Measurements from ENCODE around the gene IPO4.

Gene IPO4

GRCh38 chr14:24184104-24184970 lies 4.3 kb downstream of the IPO4 start:
- H3K4me3 ChIP-seq (ENCODE audit: control insufficient read depth, low read depth, low read length) = no peak overlapping the region
- no peak for TF ChIP-seq CTCF (IDR thresholded peaks at IDR 0.05; ENCODE audit: control insufficient read depth, insufficient read depth, low read depth, low read length, missing control alignments)

GRCh38 chr14:24183014-24183481 lies 5.6 kb downstream of the IPO4 start:
- TF ChIP-seq CTCF (IDR thresholded peaks at IDR 0.05; ENCODE audit: control insufficient read depth, insufficient read depth, low read depth, low read length, missing control alignments) = no peak
- H3K4me3 ChIP-seq (ENCODE audit: control insufficient read depth, low read depth, low read length) = no peak overlapping the region
- no peak for DNase-seq (ENCODE audit: low read depth)

More at GRCh38 chr14:24184104-24184970, 4.3 kb downstream of the IPO4 start:
- DNase-seq (ENCODE audit: low read depth) = no peak

- TF ChIP-seq CTCF (IDR thresholded peaks at IDR 0.05; ENCODE audit: control insufficient read depth, insufficient read depth, low read depth, low read length, missing control alignments) = no peak
- no peak for DNase-seq (ENCODE audit: low read depth)
- no peak overlapping the region for H3K4me3 ChIP-seq (ENCODE audit: control insufficient read depth, low read depth, low read length)
Measured at GRCh38 chr14:24182110-24182882, 6.3 kb downstream of the IPO4 start.

GRCh38 chr14:24181371-24182077 lies 7.1 kb downstream of the IPO4 start:
- no peak for DNase-seq (ENCODE audit: low read depth)
- TF ChIP-seq CTCF (IDR thresholded peaks at IDR 0.05; ENCODE audit: control insufficient read depth, insufficient read depth, low read depth, low read length, missing control alignments) = no peak
- no peak overlapping the region for H3K4me3 ChIP-seq (ENCODE audit: control insufficient read depth, low read depth, low read length)

- DNase-seq (ENCODE audit: low read depth) = peak; percentile 79
- no peak overlapping the region for H3K4me3 ChIP-seq (ENCODE audit: control insufficient read depth, low read depth, low read length)
- no peak for TF ChIP-seq CTCF (IDR thresholded peaks at IDR 0.05; ENCODE audit: control insufficient read depth, insufficient read depth, low read depth, low read length, missing control alignments)
Measured at GRCh38 chr14:24179961-24180796, 8.4 kb downstream of the IPO4 start.

All from AG09309 (cell line).